T-helper 2 cell treated with Interferon-gamma antibody and Interleukin-4, amounts not matched to agents 5 μg/mL and 100 μg/mL, for 36 hours (primary cell): Measurements from ENCODE around the gene SNPH.
"Not testable (repeated sequence)": the region's sequence is repeated elsewhere in the genome, so short reads cannot be mapped to it uniquely, and the experiment has no call there.

Experiments used
- DNase-seq: peaks from one replicate; pipeline ENCODE4 v3.0.0; 2021; ENCODE audit warnings: low spot score
- H3K27ac Mint-ChIP-seq: one replicate; pipeline ENCODE4 v1.8.0; 2021; ENCODE audit warnings: mild to moderate bottlenecking, mixed read lengths
- H3K27me3 Mint-ChIP-seq: one replicate; pipeline ENCODE4 v1.8.0; 2021; ENCODE audit warnings: low read depth, mixed read lengths
- H3K36me3 Mint-ChIP-seq: one replicate; pipeline ENCODE4 v1.8.0; 2021; ENCODE audit warnings: low read depth, mixed read lengths
- H3K4me1 Mint-ChIP-seq: one replicate; pipeline ENCODE4 v1.8.0; 2021; ENCODE audit warnings: low read depth, mixed read lengths
- H3K4me3 Mint-ChIP-seq: one replicate; pipeline ENCODE4 v1.8.0; 2022; ENCODE audit warnings: mild to moderate bottlenecking, moderate library complexity, mixed read lengths
- H3K9me3 Mint-ChIP-seq: one replicate; pipeline ENCODE4 v1.8.0; 2021; ENCODE audit warnings: mixed read lengths

SNPH gene

DNA sequence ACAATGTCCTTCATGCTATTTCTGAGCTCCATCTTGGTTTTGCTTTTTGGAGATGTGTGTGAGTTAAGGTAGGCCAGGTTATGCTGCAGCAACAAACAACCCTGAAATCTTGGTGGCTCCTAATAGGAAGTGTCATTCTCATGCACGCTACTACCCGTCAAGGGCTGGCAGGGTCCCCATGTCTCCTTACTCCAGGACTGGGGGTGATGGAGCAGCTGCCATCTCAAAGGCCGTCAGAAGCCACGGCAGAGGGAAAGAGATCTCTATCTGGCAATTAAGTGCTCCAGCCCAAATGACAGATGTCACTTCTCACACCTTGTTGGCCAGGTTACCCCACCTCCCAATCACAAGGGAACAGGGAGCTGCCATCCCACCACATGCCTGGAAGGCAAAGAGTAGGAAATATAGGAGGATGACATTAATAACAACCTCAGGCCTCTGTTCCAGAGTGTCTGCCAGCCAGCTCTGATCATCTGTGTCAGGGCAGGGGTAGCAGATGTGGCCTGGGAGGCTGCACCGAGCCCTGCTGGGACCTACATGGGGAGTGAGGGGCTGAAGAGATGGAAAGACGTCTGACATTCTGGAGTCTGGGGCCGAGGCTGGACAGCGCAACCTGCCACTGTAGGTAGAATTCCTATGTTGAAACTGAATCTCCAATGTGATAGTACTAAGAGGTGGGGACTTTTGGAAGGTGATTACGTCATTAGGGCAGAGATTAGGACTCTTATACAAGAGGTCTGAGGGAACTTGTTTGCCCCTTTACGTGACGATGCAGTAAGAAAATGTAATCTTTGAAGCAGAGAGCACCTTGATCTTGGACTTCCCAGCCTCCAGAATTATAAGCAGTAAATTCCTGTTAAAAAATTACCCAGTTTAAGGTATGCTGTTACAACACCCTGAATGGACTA lies 67.6 kb downstream of the SNPH start:
- Mint-ChIP-seq H3K4me1 (peaks cover 49% of the 10 kb centered on the region), H3K36me3 (peaks cover 26% of the 10 kb centered on the region), H3K9me3 (no peaks in the 10 kb centered on the region), H3K27ac (no peak overlapping the region), H3K4me3 (no peak overlapping the region), H3K27me3 (no peaks in the 10 kb centered on the region)
- DNase-seq = peak; percentile 2

DNA sequence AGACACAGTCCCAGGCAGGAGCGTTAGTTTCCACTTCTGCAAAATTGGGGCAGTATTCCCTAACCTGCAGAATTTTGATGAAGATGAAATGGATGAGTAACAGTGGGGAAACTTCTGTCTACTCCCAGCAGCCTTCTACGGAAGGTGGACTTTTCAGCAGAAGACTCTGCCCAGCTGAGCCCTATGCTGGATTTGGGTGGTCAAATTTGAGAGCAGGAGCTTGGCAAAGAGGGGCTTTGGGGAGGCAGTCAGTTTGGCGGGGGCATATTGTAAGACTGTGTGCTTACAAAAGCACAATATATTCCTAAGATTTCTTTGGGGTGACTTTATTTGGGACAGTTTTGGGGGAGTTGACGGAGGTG lies 68.3 kb downstream of the SNPH start:
- H3K27me3 Mint-ChIP-seq = no peaks in the 10 kb centered on the region
- H3K9me3 Mint-ChIP-seq = no peaks in the 10 kb centered on the region
- peaks cover 26% of the 10 kb centered on the region for H3K36me3 Mint-ChIP-seq
- H3K27ac Mint-ChIP-seq = no peak overlapping the region
- peaks cover 46% of the 10 kb centered on the region for H3K4me1 Mint-ChIP-seq
- no peak for DNase-seq
- H3K4me3 Mint-ChIP-seq = no peak overlapping the region

DNA sequence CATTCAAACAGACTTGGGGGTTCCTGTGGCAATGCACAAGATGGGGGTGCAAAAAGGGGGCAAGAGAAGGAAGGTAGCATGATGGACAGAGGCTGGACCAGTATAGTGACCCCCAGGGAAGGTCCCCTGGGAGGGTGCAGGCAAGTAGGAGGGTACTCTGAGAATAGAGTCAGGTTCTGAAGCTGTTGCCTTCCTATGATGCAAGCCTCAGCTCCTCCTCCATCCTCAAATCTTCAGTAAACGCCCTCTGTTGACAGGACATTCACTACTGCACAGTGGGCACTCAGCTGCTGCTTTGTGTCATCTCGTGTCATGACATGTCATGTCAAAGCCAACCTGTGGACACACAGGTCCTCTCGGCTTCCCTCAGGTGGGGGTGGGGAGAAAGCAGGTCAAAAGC lies 68.7 kb downstream of the SNPH start:
- no peak overlapping the region for H3K27ac Mint-ChIP-seq

DNA sequence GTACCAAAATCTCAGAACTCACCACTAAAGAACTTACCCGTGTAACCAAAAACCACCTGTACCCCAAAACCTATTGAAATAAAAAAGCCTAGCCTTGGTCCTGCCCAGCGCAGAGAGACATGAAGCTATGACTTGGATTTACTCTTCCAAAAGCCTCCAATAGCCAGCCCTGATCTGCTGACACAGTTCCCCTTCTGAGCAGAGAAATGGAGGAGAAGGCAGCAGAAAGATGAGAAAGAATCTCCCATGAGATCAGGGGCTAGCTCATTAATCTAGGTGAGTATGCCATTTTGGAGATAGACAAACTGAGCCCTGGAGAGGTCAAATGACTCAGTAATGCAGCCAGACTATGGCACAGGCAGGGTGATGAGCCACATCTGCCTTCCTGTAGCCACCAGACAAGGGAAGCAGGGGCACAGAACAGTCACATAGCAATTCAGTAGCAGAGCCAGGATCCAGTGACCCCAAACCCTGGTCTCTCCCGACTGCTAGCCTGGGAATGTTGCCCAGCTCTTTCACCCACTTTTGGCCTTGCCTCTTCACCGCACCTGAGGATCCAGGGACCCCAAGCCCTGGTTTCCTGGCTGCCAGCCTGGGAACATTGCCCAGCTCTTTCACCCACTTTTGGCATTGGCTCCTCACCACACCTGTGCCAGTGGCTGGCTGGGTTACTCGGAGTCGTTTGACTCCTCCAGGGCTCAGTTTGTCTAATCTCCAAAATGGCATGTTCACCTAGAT lies 70.0 kb downstream of the SNPH start:
- Mint-ChIP-seq H3K27ac (peak overlapping the region; percentile 69), H3K4me1 (peaks cover 30% of the 10 kb centered on the region), H3K27me3 (no peaks in the 10 kb centered on the region), H3K36me3 (peaks cover 21% of the 10 kb centered on the region), H3K9me3 (no peaks in the 10 kb centered on the region), H3K4me3 (no peak overlapping the region)
- DNase-seq = peak; percentile 7

More for the DNA sequence above, 68.7 kb downstream of the SNPH start:
- Mint-ChIP-seq H3K27me3 (no peaks in the 10 kb centered on the region), H3K4me1 (peaks cover 42% of the 10 kb centered on the region), H3K9me3 (no peaks in the 10 kb centered on the region), H3K36me3 (peaks cover 24% of the 10 kb centered on the region), H3K4me3 (no peak overlapping the region)
- DNase-seq = peak; percentile 2

DNA sequence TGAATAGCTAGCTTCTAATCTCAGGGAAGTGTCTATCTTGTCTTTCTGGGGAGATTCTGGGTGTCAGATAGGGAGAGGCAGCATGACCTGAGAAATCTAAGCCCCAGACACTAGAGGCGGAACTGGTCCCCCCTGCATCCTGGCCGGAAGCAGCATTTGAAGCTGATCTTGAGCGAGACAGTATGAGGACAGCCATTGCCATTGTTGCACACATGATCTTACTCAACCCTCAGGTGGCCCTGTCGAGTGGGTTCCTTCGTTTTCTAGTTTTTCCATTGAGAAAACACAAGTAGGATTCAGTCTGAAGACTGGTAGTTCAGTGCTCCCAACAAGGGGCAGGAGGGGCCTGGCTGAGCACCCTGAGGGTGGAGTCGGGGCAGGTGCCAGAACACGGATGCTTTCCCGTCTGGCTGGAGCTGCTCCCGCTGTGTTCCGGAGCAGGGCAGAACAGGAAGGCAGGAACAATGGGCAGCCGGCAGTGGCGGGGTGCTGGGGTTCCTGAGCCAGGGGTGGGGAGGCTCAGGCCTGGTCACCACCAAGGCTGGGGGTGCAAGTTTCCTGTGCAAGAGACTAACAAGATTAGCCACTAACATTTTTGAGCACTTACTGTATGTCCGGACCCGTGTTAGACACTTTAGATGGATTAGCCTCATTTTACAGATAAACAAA lies 70.7 kb downstream of the SNPH start:
- no peaks in the 10 kb centered on the region for H3K27me3 Mint-ChIP-seq
- DNase-seq = peak; percentile 2
- peak overlapping the region; percentile 69 for H3K27ac Mint-ChIP-seq
- peaks cover 26% of the 10 kb centered on the region for H3K4me1 Mint-ChIP-seq
- peak overlapping the region; percentile 32 for H3K4me3 Mint-ChIP-seq
- no peaks in the 10 kb centered on the region for H3K9me3 Mint-ChIP-seq
- H3K36me3 Mint-ChIP-seq = peaks cover 18% of the 10 kb centered on the region

DNA sequence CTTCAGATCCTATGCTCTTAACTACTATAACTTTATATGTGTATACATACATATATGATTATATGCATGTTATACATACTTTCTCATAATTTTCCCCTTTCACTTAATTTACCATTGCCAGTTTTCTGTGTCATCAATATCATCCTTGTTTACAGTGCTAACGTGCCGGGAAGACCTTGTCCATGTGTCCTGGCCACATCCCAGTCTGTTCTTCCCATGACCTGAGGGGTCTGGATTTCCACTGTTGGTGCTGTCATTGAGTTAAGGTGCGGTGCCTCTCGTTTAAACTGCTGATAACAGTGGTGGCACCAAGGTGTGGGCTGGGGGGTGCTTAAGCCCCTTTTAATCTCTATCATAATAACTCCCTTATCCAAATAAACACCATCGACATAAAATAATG lies 71.3 kb downstream of the SNPH start:
- peaks cover 15% of the 10 kb centered on the region for H3K36me3 Mint-ChIP-seq
- no peak overlapping the region for H3K27ac Mint-ChIP-seq
- peak; percentile 1 for DNase-seq
- no peaks in the 10 kb centered on the region for H3K27me3 Mint-ChIP-seq
- H3K4me1 Mint-ChIP-seq = peaks cover 23% of the 10 kb centered on the region
- H3K4me3 Mint-ChIP-seq = no peak overlapping the region
- H3K9me3 Mint-ChIP-seq = no peaks in the 10 kb centered on the region

DNA sequence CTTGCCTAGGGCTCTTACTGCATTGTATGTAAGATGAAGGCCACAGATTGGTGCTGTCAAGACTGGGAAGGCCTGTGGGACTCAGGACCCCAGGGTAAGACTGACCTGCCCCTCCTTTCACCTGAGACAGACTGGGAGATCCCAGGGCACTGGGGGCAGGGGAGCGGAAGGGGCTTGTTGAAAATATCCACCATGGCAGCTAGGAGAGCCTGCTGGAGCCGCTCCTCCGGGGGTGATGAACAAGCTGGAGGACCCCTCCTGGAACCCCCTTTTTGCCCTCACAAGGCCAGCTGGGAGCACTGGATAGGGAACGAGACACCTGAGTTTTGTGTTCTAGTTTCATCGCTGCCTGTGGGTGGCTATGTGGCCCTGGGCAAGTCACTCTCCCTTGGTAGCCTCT lies 72.0 kb downstream of the SNPH start:
- H3K9me3 Mint-ChIP-seq = no peaks in the 10 kb centered on the region
- peak; percentile 1 for DNase-seq
- H3K4me1 Mint-ChIP-seq = peaks cover 18% of the 10 kb centered on the region
- peaks cover 10% of the 10 kb centered on the region for H3K36me3 Mint-ChIP-seq
- no peak overlapping the region for H3K4me3 Mint-ChIP-seq
- H3K27me3 Mint-ChIP-seq = no peaks in the 10 kb centered on the region
- no peak overlapping the region for H3K27ac Mint-ChIP-seq

DNA sequence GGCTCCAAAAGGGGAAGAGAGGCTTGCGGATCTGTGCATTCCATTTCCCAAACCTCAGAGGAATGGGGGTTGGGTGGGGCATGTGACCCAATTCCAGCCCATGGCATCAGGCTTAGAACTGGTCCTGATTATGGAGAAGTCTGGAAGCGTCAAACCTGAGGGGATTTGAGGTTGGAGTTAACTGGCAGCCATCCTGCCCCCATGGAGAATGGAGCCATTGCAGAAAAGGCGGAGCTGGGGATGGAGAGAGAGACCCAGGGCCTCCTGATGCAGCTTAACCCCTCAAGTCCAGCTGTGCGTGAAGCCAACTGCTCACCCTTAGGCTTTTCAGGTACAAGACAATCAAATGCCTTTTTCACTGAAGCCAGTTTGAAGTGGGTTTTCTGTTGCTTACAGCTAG lies 72.7 kb downstream of the SNPH start:
- Mint-ChIP-seq H3K36me3 (peaks cover 6% of the 10 kb centered on the region), H3K9me3 (no peaks in the 10 kb centered on the region), H3K27ac (no peak overlapping the region), H3K4me1 (peaks cover 18% of the 10 kb centered on the region), H3K4me3 (no peak overlapping the region), H3K27me3 (no peaks in the 10 kb centered on the region)
- DNase-seq = peak; percentile 1

DNA sequence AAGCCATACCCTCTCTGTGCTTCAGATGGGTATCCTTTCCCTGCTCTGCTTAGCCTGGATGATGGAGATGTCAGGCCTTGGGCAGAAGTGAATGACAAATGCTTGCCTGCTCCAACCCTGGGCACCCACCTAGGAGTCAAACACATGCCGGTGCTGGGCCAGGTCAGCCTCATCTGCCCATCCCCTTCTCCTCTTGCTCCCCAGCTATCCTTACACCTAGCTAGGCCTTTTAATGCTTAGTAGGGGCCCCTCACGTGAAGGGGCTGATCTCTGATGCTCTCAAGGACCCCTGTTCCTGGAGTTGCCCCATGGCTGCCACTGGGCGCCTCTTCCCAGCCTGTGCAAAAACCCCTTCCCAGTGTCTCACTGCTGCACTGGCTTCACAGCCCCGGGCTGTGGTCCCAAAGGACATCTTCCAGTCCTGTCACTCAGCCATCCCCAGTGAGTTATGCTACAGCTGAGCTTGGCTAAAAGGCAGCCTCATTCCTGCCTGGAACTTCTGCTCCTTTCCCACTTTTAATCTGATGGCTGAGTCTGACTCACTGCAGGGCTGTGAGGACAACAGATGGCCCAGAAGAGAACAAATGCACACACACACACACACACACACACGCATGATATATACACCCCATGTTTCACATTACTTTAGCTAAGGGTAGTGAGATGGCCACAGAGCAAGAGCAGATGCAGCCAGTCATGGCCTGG lies 75.6 kb downstream of the SNPH start:
- no peak overlapping the region for H3K4me3 Mint-ChIP-seq
- H3K9me3 Mint-ChIP-seq = peaks cover 4% of the 10 kb centered on the region
- peaks cover 25% of the 10 kb centered on the region for H3K4me1 Mint-ChIP-seq
- H3K27ac Mint-ChIP-seq = no peak overlapping the region
- no peaks in the 10 kb centered on the region for H3K27me3 Mint-ChIP-seq
- H3K36me3 Mint-ChIP-seq = peaks cover 13% of the 10 kb centered on the region
- DNase-seq = peak; percentile 3

DNA sequence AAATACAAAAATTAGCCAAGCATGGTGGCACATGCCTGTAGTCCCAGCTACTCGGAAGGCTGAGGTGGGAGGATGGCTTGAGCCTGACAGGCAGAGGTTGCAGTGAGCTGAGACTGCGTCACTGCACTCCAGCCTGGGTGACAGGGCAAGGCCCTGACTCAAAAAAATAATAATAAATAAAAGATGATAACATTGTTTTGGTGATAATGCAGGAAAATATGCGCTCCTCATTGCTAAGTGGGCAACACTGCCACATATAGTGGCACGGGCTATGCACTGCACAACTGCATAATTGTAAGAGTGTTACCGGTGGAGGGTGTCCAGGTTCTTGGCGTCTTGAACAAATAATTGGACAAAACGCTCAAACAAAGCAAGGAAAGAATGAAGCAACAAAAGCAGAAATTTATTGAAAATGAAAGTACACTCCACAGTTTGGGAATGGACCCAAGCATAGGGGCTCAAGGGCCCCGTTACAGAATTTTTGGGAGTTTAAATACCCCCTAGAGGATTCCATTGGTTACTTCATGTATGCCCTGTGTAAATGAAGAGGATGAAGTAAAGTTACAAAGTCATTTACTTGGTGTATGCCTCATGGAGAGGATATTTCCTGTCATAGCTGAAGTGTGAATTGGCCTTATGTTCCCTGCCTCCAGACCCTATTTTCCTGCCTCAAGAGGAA lies 77.5 kb downstream of the SNPH start:
- H3K4me3 Mint-ChIP-seq, H3K27me3 Mint-ChIP-seq, H3K27ac Mint-ChIP-seq: not testable (repeated sequence)
- peak; percentile 2 for DNase-seq
- peaks cover 23% of the 10 kb centered on the region for H3K4me1 Mint-ChIP-seq
- peaks cover 27% of the 10 kb centered on the region for H3K36me3 Mint-ChIP-seq
- peaks cover 19% of the 10 kb centered on the region for H3K9me3 Mint-ChIP-seq

DNA sequence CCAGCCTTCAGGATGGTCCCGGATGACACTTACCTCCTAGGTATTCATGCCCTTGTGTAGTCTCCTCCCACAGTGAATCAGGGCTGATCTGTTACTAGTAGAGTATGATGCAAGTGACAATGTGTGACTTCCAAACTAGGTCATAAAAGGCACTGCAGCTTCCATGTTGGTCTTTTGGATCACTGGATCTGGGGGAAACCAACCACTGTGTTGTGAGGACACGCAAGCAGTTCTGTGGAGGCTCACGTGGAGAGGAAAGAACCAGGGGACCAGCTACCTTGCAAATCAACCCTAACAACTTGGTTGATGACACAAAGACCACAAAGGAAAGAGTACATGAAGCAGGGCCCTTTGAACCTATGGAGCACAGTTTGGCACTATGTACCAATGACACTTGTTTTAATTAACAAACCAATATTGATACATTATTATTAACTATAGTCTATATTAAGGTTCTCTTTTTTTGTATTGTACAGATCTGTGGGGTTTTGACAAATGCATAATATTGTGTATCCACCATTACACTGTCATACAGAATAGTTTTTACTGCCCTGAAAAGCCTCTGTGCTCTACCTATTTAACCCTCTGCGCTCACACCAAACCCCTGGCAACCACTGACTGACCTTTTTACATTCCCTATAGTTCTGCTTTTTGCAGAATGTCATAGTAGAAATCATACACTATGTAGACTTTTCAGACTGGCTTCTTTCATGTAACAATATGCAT lies 79.1 kb downstream of the SNPH start:
- peaks cover 23% of the 10 kb centered on the region for H3K4me1 Mint-ChIP-seq
- H3K27me3 Mint-ChIP-seq = no peaks in the 10 kb centered on the region
- H3K36me3 Mint-ChIP-seq = peaks cover 36% of the 10 kb centered on the region
- H3K27ac Mint-ChIP-seq = peak overlapping the region; percentile 17
- H3K4me3 Mint-ChIP-seq = no peak overlapping the region
- peak; percentile 4 for DNase-seq
- peaks cover 33% of the 10 kb centered on the region for H3K9me3 Mint-ChIP-seq

DNA sequence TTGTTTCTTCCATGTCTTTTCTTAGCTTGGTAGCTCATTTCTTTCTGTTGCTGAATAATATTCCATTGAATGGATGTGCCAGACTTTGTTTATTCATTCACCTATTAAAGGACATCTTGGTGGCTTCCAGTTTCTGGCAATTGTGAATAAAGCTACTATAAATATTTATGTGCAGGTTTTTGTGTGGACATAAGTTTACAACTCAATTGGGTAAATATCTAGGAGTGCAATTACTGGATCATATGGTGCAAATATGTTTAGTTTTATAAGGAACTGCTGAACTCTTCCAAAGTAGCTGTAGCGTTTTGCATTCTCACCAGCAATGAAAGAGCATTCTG lies 79.6 kb downstream of the SNPH start:
- DNase-seq = no peak
- peaks cover 23% of the 10 kb centered on the region for H3K4me1 Mint-ChIP-seq
- H3K4me3 Mint-ChIP-seq = peak overlapping the region; percentile 45
- peaks cover 36% of the 10 kb centered on the region for H3K9me3 Mint-ChIP-seq
- no peaks in the 10 kb centered on the region for H3K27me3 Mint-ChIP-seq
- H3K36me3 Mint-ChIP-seq = peaks cover 41% of the 10 kb centered on the region
- no peak overlapping the region for H3K27ac Mint-ChIP-seq
